H1 (cell line): ENCODE data around the gene FREM1. TPM values are rescaled to one million over a fixed set of nuclear protein-coding genes. Genes with fewer than 3 reads are reported as not detected.

ENCODE experiments used
- CTCF ChIA-PET: fragments of 300-600 bp; sonication (Branson Sonifier 250); formaldehyde crosslinking; loops from one replicate; lab custom pipeline; 2021; ENCODE audit not compliant: partially characterized antibody; lab: Charles Lee
- POLR2A ChIA-PET: fragments of 300-600 bp; sonication (Branson Sonifier 250); formaldehyde crosslinking; loops from one replicate; lab custom pipeline; 2021; ENCODE audit warnings: inconsistent platforms; ENCODE audit not compliant: partially characterized antibody; lab: Charles Lee
- DNase-seq, 2 experiments: peaks; one replicate each; pipeline versions ENCODE4 v3.0.0 to v3.0.0-alpha.2; 2010 to 2022; ENCODE audit warnings: low spot score in 2 of 2, low read depth in 1 of 2, mixed read lengths in 1 of 2
- FAIRE-seq: peaks from 2 replicates; lab custom pipeline; 2011; peaks lifted over from hg19 to GRCh38; lab: Jason Lieb, UNC
- H2AFZ ChIP-seq: 2 replicates; pipeline ENCODE4 v1.8.1; 2012; ENCODE audit warnings: low read length, inconsistent platforms
- H2AK5ac ChIP-seq: 2 replicates; pipeline ENCODE4 v1.6.1; 2013; ENCODE audit warnings: low read depth, low read length
- H2BK120ac ChIP-seq: replicated peaks from 2 replicates; pipeline ENCODE3; 2013; ENCODE audit warnings: low read depth, low read length, inconsistent platforms
- H2BK12ac ChIP-seq: 2 replicates; pipeline ENCODE4 v1.6.1; 2013; ENCODE audit warnings: low read depth, low read length
- H2BK15ac ChIP-seq: 2 replicates; pipeline ENCODE4 v1.6.1; 2013; ENCODE audit warnings: low read length
- H2BK20ac ChIP-seq: 2 replicates; pipeline ENCODE4 v1.6.1; 2013; ENCODE audit warnings: low read length
- H2BK5ac ChIP-seq: 2 replicates; pipeline ENCODE4 v1.6.1; 2013; ENCODE audit warnings: low read depth, low read length
- H3K14ac ChIP-seq: 2 replicates; pipeline ENCODE4 v1.6.1; 2013; ENCODE audit warnings: inconsistent platforms; ENCODE audit not compliant: insufficient read length
- H3K18ac ChIP-seq: 2 replicates; pipeline ENCODE4 v1.6.1; 2013; ENCODE audit warnings: low read length; ENCODE audit errors: extremely low read depth
- H3K23ac ChIP-seq: 2 replicates; pipeline ENCODE4 v1.6.1; 2013; ENCODE audit warnings: inconsistent platforms; ENCODE audit not compliant: insufficient read length
- H3K23me2 ChIP-seq: 2 replicates; pipeline ENCODE4 v1.6.1; 2013; ENCODE audit warnings: low read depth, low read length
- H3K27ac ChIP-seq: 2 replicates; pipeline ENCODE4 v1.6.1; 2011; ENCODE audit warnings: low read depth, low read length, inconsistent platforms
- H3K27me3 ChIP-seq, 4 experiments: replicated peaks in 1 of 4; 1 replicate in 1 of 4; 2 replicates in 3 of 4; pipeline versions ENCODE4 v1.6.1 to v1.8.1; 2011 to 2013; ENCODE audit warnings: low read length in 3 of 4, mild to moderate bottlenecking in 3 of 4, inconsistent platforms in 2 of 4, mixed read lengths in 2 of 4, moderate library complexity in 1 of 4; ENCODE audit not compliant: control insufficient read depth in 3 of 4, insufficient read depth in 3 of 4; ENCODE audit errors: extremely low read depth in 1 of 4
- H3K36me3 ChIP-seq, 4 experiments: 2 replicates each; pipeline versions ENCODE4 v1.6.1 to v1.8.1; 2011 to 2013; ENCODE audit warnings: mild to moderate bottlenecking in 4 of 4, low read length in 3 of 4, moderate library complexity in 2 of 4, control low read depth in 1 of 4, inconsistent platforms in 1 of 4; ENCODE audit not compliant: insufficient read depth in 4 of 4, control insufficient read depth in 2 of 4
- H3K4ac ChIP-seq: replicated peaks from 2 replicates; pipeline ENCODE3; 2013; ENCODE audit warnings: low read length, low read depth, mixed read lengths, inconsistent platforms; ENCODE audit not compliant: insufficient read length
- H3K4me1 ChIP-seq, 4 experiments: replicated peaks in 1 of 4; 1 replicate in 1 of 4; 2 replicates in 3 of 4; pipeline versions ENCODE4 v1.6.1 to v1.8.1; 2011 to 2013; ENCODE audit warnings: low read length in 3 of 4, inconsistent platforms in 2 of 4, mixed read lengths in 1 of 4; ENCODE audit not compliant: insufficient read depth in 4 of 4, control insufficient read depth in 3 of 4
- H3K4me2 ChIP-seq, 2 experiments: 2 replicates each; pipeline versions ENCODE4 v1.6.1 to v1.8.1; 2011 to 2013; ENCODE audit warnings: low read depth in 2 of 2, low read length in 2 of 2, control low read depth in 1 of 2, inconsistent platforms in 1 of 2, mild to moderate bottlenecking in 1 of 2; ENCODE audit not compliant: insufficient read depth in 1 of 2
- H3K4me3 ChIP-seq, 4 experiments: fragments of 200-600, 300-600 bp in 1 of 4; sonication (generic), shearing (Covaris generic), sonication (Bioruptor Twin) in 1 of 4; 2 replicates each; pipeline versions ENCODE4 v1.5.1 to v1.8.1; 2011 to 2016; ENCODE audit warnings: low read length in 4 of 4, low read depth in 3 of 4, control low read depth in 2 of 4, inconsistent platforms in 2 of 4, mild to moderate bottlenecking in 2 of 4, mixed read lengths in 1 of 4, moderate library complexity in 1 of 4; ENCODE audit not compliant: insufficient read depth in 2 of 4; ENCODE audit errors: extremely low read depth in 1 of 4
- H3K56ac ChIP-seq: replicated peaks from 2 replicates; pipeline ENCODE3; 2013; ENCODE audit warnings: low read depth, mild to moderate bottlenecking, mixed read lengths, low read length, inconsistent platforms; ENCODE audit not compliant: insufficient read length
- H3K79me1 ChIP-seq: 2 replicates; pipeline ENCODE4 v1.6.1; 2013; ENCODE audit warnings: low read depth, low read length, control low read depth
- H3K79me2 ChIP-seq, 2 experiments: 2 replicates each; pipeline versions ENCODE4 v1.6.1 to v1.8.1; 2012 to 2013; ENCODE audit warnings: low read length in 2 of 2, mild to moderate bottlenecking in 2 of 2, inconsistent platforms in 1 of 2; ENCODE audit not compliant: insufficient read depth in 2 of 2, control insufficient read depth in 1 of 2
- H3K9ac ChIP-seq, 4 experiments: replicated peaks in 1 of 4; 1 replicate in 1 of 4; 2 replicates in 3 of 4; pipeline versions ENCODE4 v1.6.1 to v1.8.1; 2011 to 2013; ENCODE audit warnings: low read depth in 3 of 4, low read length in 3 of 4, control low read depth in 2 of 4, mild to moderate bottlenecking in 2 of 4, moderate library complexity in 2 of 4, inconsistent platforms in 1 of 4; ENCODE audit errors: extremely low read depth in 1 of 4
- H3K9me3 ChIP-seq, 2 experiments: 2 replicates each; pipeline versions ENCODE4 v1.6.1 to v1.8.1; 2012 to 2013; ENCODE audit warnings: mild to moderate bottlenecking in 2 of 2, moderate library complexity in 2 of 2, control low read depth in 1 of 2, inconsistent platforms in 1 of 2, low read depth in 1 of 2, low read length in 1 of 2, mixed read lengths in 1 of 2; ENCODE audit not compliant: insufficient read depth in 2 of 2
- H4K20me1 ChIP-seq, 2 experiments: replicated peaks in 1 of 2; 2 replicates each; pipeline versions ENCODE3 to v1.8.1; 2011 to 2013; ENCODE audit warnings: inconsistent platforms in 2 of 2, low read length in 2 of 2, mild to moderate bottlenecking in 1 of 2; ENCODE audit not compliant: insufficient read depth in 2 of 2, control insufficient read depth in 1 of 2
- H4K5ac ChIP-seq: 2 replicates; pipeline ENCODE4 v1.6.1; 2013; ENCODE audit warnings: low read length, low read depth, mixed read lengths, inconsistent platforms; ENCODE audit not compliant: insufficient read length
- H4K8ac ChIP-seq: 2 replicates; pipeline ENCODE4 v1.8.0; 2013; ENCODE audit warnings: mild to moderate bottlenecking, moderate library complexity, low read length, inconsistent platforms; ENCODE audit not compliant: insufficient read depth; ENCODE audit errors: extremely low read depth
- H4K91ac ChIP-seq: replicated peaks from 2 replicates; pipeline ENCODE3; 2013; ENCODE audit warnings: low read length, mixed read lengths, inconsistent platforms; ENCODE audit not compliant: insufficient read length
- ATF3 ChIP-seq: IDR thresholded peaks from 2 replicates; pipeline ENCODE4 v1.6.1; 2011; ENCODE audit warnings: low read depth, mild to moderate bottlenecking, low read length; ENCODE audit not compliant: insufficient read depth
- BRCA1 ChIP-seq: IDR thresholded peaks from 2 replicates; pipeline ENCODE4 v1.6.1; 2012; ENCODE audit warnings: low read depth, low read length, improper control_type of control experiment
- CBX5 ChIP-seq: fragments of 300-800, 300-1000 bp; sonication (generic); IDR thresholded peaks from 2 replicates; pipeline ENCODE4 v1.7.1; 2016; ENCODE audit warnings: antibody characterized with exemption, low read length, low read depth
- CEBPB ChIP-seq: IDR thresholded peaks from 2 replicates; pipeline ENCODE4 v1.6.1; 2012; ENCODE audit warnings: low read depth, low read length
- CHD2 ChIP-seq: IDR thresholded peaks from 2 replicates; pipeline ENCODE4 v1.6.1; 2012; ENCODE audit warnings: low read length, improper control_type of control experiment
- EGR1 ChIP-seq: IDR thresholded peaks from 2 replicates; pipeline ENCODE4 v1.6.1; 2011; ENCODE audit warnings: low read depth, low read length, borderline replicate concordance
- KDM1A ChIP-seq: fragments of 200-600, 300-600 bp; sonication (generic); IDR thresholded peaks from 2 replicates; pipeline ENCODE4 v1.7.1; 2016; ENCODE audit warnings: mild to moderate bottlenecking, low read length, borderline replicate concordance
- KDM5A ChIP-seq: fragments of 200-600 bp; IDR thresholded peaks from 2 replicates; pipeline ENCODE4 v1.7.1; 2012; ENCODE audit warnings: mild to moderate bottlenecking, low read length, inconsistent platforms, mixed read lengths
- PHF8 ChIP-seq: fragments of 200-600 bp; sonication (generic); conservative IDR thresholded peaks from 2 replicates; pipeline ENCODE4 v1.7.1; 2012; ENCODE audit warnings: low read depth, mild to moderate bottlenecking, inconsistent platforms, low read length, moderate library complexity
- POLR2A ChIP-seq, 2 experiments: IDR thresholded peaks; 1 replicate in 1 of 2; 2 replicates in 1 of 2; pipeline ENCODE4 v1.6.1; 2011; ENCODE audit warnings: low read depth in 2 of 2, low read length in 2 of 2, mild to moderate bottlenecking in 2 of 2; ENCODE audit errors: control extremely low read depth in 1 of 2
- SIRT6 ChIP-seq: IDR thresholded peaks from one replicate; pipeline ENCODE4 v1.7.1; 2012; ENCODE audit warnings: low read length, inconsistent platforms
- SIX5 ChIP-seq: IDR thresholded peaks from 2 replicates; pipeline ENCODE4 v1.6.1; 2011; ENCODE audit warnings: mild to moderate bottlenecking, low read depth, low read length
- SP1 ChIP-seq: IDR thresholded peaks from 2 replicates; pipeline ENCODE4 v1.6.1; 2011; ENCODE audit warnings: low read depth, low read length
- WGBS, 2 experiments: shearing (Covaris generic) in 1 of 2; methylation state at CpG; one replicate each; pipeline versions ENCODE4 v1.1.6 to v1.1.7; 2013 to 2015; ENCODE audit warnings: low lambda C conversion rate in 2 of 2, mixed read lengths in 2 of 2, inconsistent platforms in 1 of 2, low coverage in 1 of 2, missing lambda C conversion rate in 1 of 2; ENCODE audit not compliant: insufficient replicate concordance in 2 of 2, insufficient coverage in 1 of 2, insufficient read length in 1 of 2; ENCODE audit errors: extremely low coverage in 1 of 2, missing lambda C conversion rate in 1 of 2; 5-methylcytosine and 5-hydroxymethylcytosine counted together
- polyA plus RNA-seq, 7 experiments: library from polyadenylated mRNA; depleted of rRNA in 3 of 7; stranded (reverse) in 5 of 7; unstranded in 2 of 7; fragments of >200 nt in 5 of 7; fragments of 200-250 nt in 2 of 7; gene quantifications; 1 replicate in 5 of 7; 2 replicates in 1 of 7; 4 replicates in 1 of 7; pipeline versions ENCODE4 v1.2.1 to v1.2.3, GENCODE V29; 2011 to 2013; ENCODE audit warnings: missing spikeins in 2 of 7, mixed read lengths in 2 of 7
- total RNA-seq: library from RNA; stranded (reverse); fragmentation: NEBNext Ultra II Directional; extraction: Animal tissue kit (Norgen Biotek cat#: 25700); gene quantifications from 2 replicates; pipeline ENCODE4 v1.2.1, GENCODE V29; 2021
- TF ChIP-seq, protein P1 (sequence below): IDR thresholded peaks from 2 replicates; pipeline ENCODE4 v1.6.1; 2011; ENCODE audit warnings: low read length, improper control_type of control experiment

Gene FREM1
- total and polyA plus RNA-seq, 2 of the 8 experiments (the other 6 are each of a cell fraction or from before 2014, with no cell fraction given) = 2.6 to 3.1 TPM

DNA sequence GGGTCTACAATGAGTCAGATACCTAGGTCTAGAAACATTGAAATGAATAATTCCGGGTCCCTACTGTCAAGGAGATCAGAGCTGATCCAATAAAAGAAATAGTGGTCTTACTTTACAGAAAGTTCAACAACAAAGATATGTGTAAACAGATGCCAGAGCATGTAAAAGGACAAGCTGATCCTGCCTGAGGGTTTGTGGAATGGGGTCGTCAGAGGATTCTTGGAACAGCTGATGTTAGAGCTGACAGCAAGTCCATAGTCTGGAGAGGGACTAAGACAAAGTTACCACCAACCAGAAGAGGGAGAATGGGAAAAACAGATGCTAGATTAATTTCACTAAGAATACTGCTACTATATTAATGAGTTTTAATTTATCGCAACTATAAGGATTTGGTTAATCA lies 71.5 kb downstream of the FREM1 start:
- CTCF ChIA-PET = interaction anchor here (1.0 to 1.9 kb wide), 4 partner anchors 8 to 218 kb away, joined by 3 to 12 read pairs (median 5); no protein-coding TSS in a partner anchor
- Histone ChIP-seq H4K8ac (no peak overlapping the region), H3K9ac (no peak overlapping the region), H3K18ac (no peak overlapping the region), H4K20me1 (no peaks in the 10 kb centered on the region), H2AK5ac (no peak overlapping the region), H3K4me3 (no peak overlapping the region), H4K91ac (no peak overlapping the region), H3K4me1 (no peaks in the 10 kb centered on the region), H3K79me2 (no peaks in the 10 kb centered on the region), H2BK15ac (no peak overlapping the region), H2BK120ac (no peak overlapping the region), H3K4ac (no peak overlapping the region), H2BK12ac (no peak overlapping the region), H3K56ac (no peak overlapping the region), H3K79me1 (no peaks in the 10 kb centered on the region), H3K14ac (no peak overlapping the region), H3K4me2 (no peak overlapping the region)
- POLR2A ChIA-PET = no interaction called here
- FAIRE-seq (no peak), DNase-seq (no peak)
- WGBS, 2 experiments = 81% methylated on average over 3 of the region's 3 CpGs; no CpG with 5 or more reads in 1 of the 2 experiments
- TF ChIP-seq ATF3 (no peak), POLR2A (IDR thresholded peaks at IDR 0.05; ENCODE audit: control extremely low read depth in 1 of 2, low read depth in 2 of 2, low read length in 2 of 2) (no peak), BRCA1 (no peak), CHD2 (no peak), KDM5A (no peak), PHF8 (no peak), KDM1A (no peak), SP1 (no peak), CBX5 (no peak), SIX5 (no peak), CEBPB (no peak), EGR1 (no peak), SIRT6 (no peak)
- TF ChIP-seq, protein P1, sequence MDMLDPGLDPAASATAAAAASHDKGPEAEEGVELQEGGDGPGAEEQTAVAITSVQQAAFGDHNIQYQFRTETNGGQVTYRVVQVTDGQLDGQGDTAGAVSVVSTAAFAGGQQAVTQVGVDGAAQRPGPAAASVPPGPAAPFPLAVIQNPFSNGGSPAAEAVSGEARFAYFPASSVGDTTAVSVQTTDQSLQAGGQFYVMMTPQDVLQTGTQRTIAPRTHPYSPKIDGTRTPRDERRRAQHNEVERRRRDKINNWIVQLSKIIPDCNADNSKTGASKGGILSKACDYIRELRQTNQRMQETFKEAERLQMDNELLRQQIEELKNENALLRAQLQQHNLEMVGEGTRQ = no peak
- TF ChIP-seq, all 59 proteins: peak for 0
- H3K9me3 ChIP-seq = no peaks in the 10 kb centered on the region
- H2BK5ac ChIP-seq = no peak overlapping the region
- H2AFZ ChIP-seq = no peak overlapping the region
- H3K23ac ChIP-seq = no peak overlapping the region
- no peak overlapping the region for H4K5ac ChIP-seq
- H3K36me3 ChIP-seq = no peaks in the 10 kb centered on the region
- no peak overlapping the region for H3K27ac ChIP-seq
- H3K23me2 ChIP-seq = no peaks in the 10 kb centered on the region; the same call in 1 of the 2 replicates
- H2BK20ac ChIP-seq = no peak overlapping the region
- H3K27me3 ChIP-seq = no peaks in the 10 kb centered on the region
